Subcutaneous adipose tissue (tissue), 4 donors: ENCODE data around the gene PSMD3. TPM values are rescaled to one million over a fixed set of nuclear protein-coding genes. Genes with fewer than 3 reads are reported as not detected.

Experiments used
- CTCF ChIP-seq: fragments of 450-650 bp; IDR thresholded peaks from one replicate; pipeline ENCODE4 v1.5.1; 2016; ENCODE audit warnings: low read depth, mild to moderate bottlenecking, control low read depth, antibody characterized with exemption, moderate library complexity
- total RNA-seq, 4 donors: library from RNA; depleted of rRNA; stranded (reverse); fragments of >200 nt; gene quantifications; one replicate each; pipeline ENCODE4 v1.1.0, GENCODE V29; 2016

Gene PSMD3
- total RNA-seq, 4 donors from 2014 or later: 52.2 to 86.8 (median 68.2) TPM

DNA sequence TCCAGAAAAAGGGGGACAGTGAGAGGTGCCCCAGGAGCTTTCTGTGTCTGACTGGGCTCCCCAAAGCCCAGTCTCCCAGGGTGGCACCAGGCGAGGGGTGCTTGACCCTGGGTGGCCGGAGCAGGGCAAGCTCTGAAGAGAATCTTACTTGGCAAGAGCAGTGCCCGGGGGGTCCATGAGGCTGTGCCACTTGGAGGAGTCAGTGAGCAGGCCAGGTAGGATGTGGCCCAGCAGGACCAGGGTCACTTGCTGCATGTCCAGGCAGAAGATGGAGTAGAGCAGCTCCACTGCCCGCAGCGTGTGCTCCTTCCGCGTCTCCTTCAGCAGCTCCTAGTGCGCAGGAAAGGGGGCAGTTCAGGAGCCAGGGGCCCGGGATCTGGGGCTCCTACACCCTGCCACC lies 41.9 kb downstream of the PSMD3 start:
- no peak for TF ChIP-seq CTCF

DNA sequence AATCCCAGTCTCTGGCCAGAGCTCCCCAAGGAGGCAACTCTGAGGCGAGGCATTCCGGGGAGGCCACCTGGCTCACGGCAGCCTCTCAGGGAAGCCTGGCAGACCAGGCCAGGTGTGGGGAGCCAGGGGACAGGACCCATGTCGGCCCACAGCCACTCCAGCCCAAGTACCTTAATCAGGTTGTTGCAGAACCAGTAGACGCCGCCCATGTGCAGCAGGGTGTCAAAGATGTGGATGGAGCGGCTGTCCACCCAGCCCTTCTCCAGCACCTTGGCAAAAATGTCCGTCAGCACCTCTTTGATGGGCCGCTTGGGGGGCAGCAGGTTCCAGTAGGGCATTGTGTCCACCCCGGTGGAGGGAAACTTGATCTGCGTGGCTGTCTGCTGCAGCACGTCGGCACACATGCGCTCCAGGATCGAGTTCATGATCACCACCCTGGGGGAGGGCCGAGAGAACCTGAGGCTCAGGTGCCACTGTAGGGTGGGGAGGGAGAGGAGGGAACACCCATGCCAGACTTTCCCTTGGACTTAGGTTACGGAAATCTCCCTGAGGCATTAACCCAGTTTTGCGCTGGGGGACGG lies 42.4 kb downstream of the PSMD3 start:
- no peak for TF ChIP-seq CTCF

GRCh38 chr17:40023590-40024292 lies 43.1 kb downstream of the PSMD3 start:
- TF ChIP-seq CTCF: no peak

- no peak for TF ChIP-seq CTCF
Measured at GRCh38 chr17:40024901-40025300, 44.3 kb downstream of the PSMD3 start.

- TF ChIP-seq CTCF: no peak
Measured at GRCh38 chr17:40025559-40025958, 45.0 kb downstream of the PSMD3 start.

GRCh38 chr17:40025991-40026815 lies 45.6 kb downstream of the PSMD3 start:
- TF ChIP-seq CTCF: no peak
